Measurements from ENCODE around the gene ACTR6.
"Not testable (repeated sequence)": the region's sequence is repeated elsewhere in the genome, so short reads cannot be mapped to it uniquely, and the experiment has no call there.

ACTR6 gene

GRCh38 chr12:100222173-100222572 is 21.6 kb downstream of the ACTR6 start:
- DNase-seq, result not testable (repeated sequence)

GRCh38 chr12:100225491-100225890 is 24.9 kb downstream of the ACTR6 start:
- no peak for DNase-seq

- no peak for DNase-seq
Measured at GRCh38 chr12:100229036-100229635, 28.5 kb downstream of the ACTR6 start.

- no peak for DNase-seq
Measured at GRCh38 chr12:100229876-100230275, 29.3 kb downstream of the ACTR6 start.

GRCh38 chr12:100231873-100232272 is 31.3 kb downstream of the ACTR6 start:
- not testable (repeated sequence) for DNase-seq

- no peak for DNase-seq
Measured at GRCh38 chr12:100234166-100234565, 33.6 kb downstream of the ACTR6 start.

GRCh38 chr12:100234591-100235304 is 34.1 kb downstream of the ACTR6 start:
- peak; percentile 25 for DNase-seq

GRCh38 chr12:100238801-100239200 is 38.2 kb downstream of the ACTR6 start:
- no peak for DNase-seq

GRCh38 chr12:100239589-100239988 is 39.0 kb downstream of the ACTR6 start:
- no peak for DNase-seq

GRCh38 chr12:100243137-100243536 is 42.5 kb downstream of the ACTR6 start:
- DNase-seq, result no peak

- no peak for DNase-seq
Measured at GRCh38 chr12:100247765-100248164, 47.1 kb downstream of the ACTR6 start.

- no peak for DNase-seq
Measured at GRCh38 chr12:100248886-100249285, 48.3 kb downstream of the ACTR6 start.

- no peak for DNase-seq
Measured at GRCh38 chr12:100249941-100250340, 49.3 kb downstream of the ACTR6 start.

- DNase-seq, result no peak
Measured at GRCh38 chr12:100251917-100252316, 51.3 kb downstream of the ACTR6 start.

- no peak for DNase-seq
Measured at GRCh38 chr12:100253437-100253836, 52.8 kb downstream of the ACTR6 start.

- no peak for DNase-seq
Measured at GRCh38 chr12:100254876-100255275, 54.3 kb downstream of the ACTR6 start.

- DNase-seq, result no peak
Measured at GRCh38 chr12:100258127-100258526, 57.5 kb downstream of the ACTR6 start.

GRCh38 chr12:100263131-100263530 is 62.5 kb downstream of the ACTR6 start:
- no peak for DNase-seq

- DNase-seq, result not testable (repeated sequence)
Measured at GRCh38 chr12:100265107-100265506, 64.5 kb downstream of the ACTR6 start.

GRCh38 chr12:100265732-100266584 is 65.3 kb downstream of the ACTR6 start:
- no peak for DNase-seq

- no peak for DNase-seq
Measured at GRCh38 chr12:100266585-100266834, 65.9 kb downstream of the ACTR6 start.

GRCh38 chr12:100266835-100267602 is 66.4 kb downstream of the ACTR6 start, which contains the start of the genes DEPDC4 and SCYL2:
DEPDC4 (minus strand) TSS chr12:100267079; CDS start chr12:100267076, 3 bp downstream.
SCYL2 (plus strand) TSS chr12:100267177; CDS start chr12:100282971, 15,794 bp downstream.
- peak; percentile 94 for DNase-seq
